Measurements from ENCODE around the gene PGM3.

The PGM3 gene

GRCh38 chr6:83125425-83125824, 67.6 kb downstream of the PGM3 start:
- no peak overlapping the region for H3K4me3 ChIP-seq (replicated peaks; ENCODE audit: low read depth, low read length)
- no peak for TF ChIP-seq CTCF (IDR thresholded peaks at IDR 0.05; ENCODE audit: low read depth, low read length, missing control alignments)
- no peak for DNase-seq (ENCODE audit: extremely low read depth, low read depth)

- DNase-seq (ENCODE audit: extremely low read depth, low read depth), result no peak
- no peak overlapping the region for H3K4me3 ChIP-seq (replicated peaks; ENCODE audit: low read depth, low read length)
- no peak for TF ChIP-seq CTCF (IDR thresholded peaks at IDR 0.05; ENCODE audit: low read depth, low read length, missing control alignments)
Observed at GRCh38 chr6:83124553-83124952, 68.5 kb downstream of the PGM3 start.

- no peak for TF ChIP-seq CTCF (IDR thresholded peaks at IDR 0.05; ENCODE audit: low read depth, low read length, missing control alignments)
- DNase-seq (ENCODE audit: extremely low read depth, low read depth), result no peak
- H3K4me3 ChIP-seq (replicated peaks; ENCODE audit: low read depth, low read length), result no peak overlapping the region
Observed at GRCh38 chr6:83119742-83120300, 73.2 kb downstream of the PGM3 start.

- no peak for DNase-seq (ENCODE audit: extremely low read depth, low read depth)
- no peak for TF ChIP-seq CTCF (IDR thresholded peaks at IDR 0.05; ENCODE audit: low read depth, low read length, missing control alignments)
- H3K4me3 ChIP-seq (replicated peaks; ENCODE audit: low read depth, low read length), result no peak overlapping the region
Observed at GRCh38 chr6:83117802-83118201, 75.3 kb downstream of the PGM3 start.

All from HFF-Myc (cell line).